ENCODE results near the gene DIDO1. TPM values are rescaled to one million over a fixed set of nuclear protein-coding genes. Genes with fewer than 3 reads are reported as not detected.

DIDO1 gene
- total RNA-seq, 1 experiment from 2014 or later: 33.2 TPM

DNA sequence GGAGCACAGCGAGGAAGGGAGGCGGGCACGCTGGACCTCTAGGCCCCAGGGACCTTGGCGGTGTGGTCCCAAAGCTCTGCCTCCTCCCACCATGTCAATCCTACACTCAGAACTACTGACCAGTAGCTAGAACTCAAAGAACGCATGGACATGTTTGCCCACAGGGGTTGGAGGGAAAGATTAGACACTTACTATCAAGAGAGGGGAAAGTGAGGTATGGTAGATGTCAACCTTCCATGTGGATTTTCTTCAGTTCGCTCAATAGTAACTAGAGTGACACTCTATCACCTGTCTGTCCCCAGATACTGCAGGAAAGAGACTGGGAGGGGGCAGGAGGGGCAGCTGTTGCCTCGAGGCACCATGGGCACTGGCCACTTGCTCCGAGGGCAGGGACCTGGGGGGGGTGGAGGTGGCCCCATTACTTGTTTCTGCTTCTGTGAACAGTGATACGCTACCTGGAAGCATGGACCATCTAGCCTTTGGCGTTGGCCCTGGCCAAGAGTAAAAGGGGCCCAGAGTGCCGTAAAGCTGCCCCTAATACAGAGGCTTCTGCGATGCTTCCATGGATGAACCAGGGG lies 912 bp upstream of the DIDO1 start:
- H3K4me2 ChIP-seq (ENCODE audit: low read length): peak overlapping the region; percentile 84
- peak overlapping the region; percentile 80 for H3K4me3 ChIP-seq (ENCODE audit: low read length)
- no TSS peak for BruUV-seq (replicated peaks)
- no peaks in the 10 kb centered on the region for H3F3A ChIP-seq (ENCODE audit: low read length, unreplicated experiment)
- TF ChIP-seq, protein P1, sequence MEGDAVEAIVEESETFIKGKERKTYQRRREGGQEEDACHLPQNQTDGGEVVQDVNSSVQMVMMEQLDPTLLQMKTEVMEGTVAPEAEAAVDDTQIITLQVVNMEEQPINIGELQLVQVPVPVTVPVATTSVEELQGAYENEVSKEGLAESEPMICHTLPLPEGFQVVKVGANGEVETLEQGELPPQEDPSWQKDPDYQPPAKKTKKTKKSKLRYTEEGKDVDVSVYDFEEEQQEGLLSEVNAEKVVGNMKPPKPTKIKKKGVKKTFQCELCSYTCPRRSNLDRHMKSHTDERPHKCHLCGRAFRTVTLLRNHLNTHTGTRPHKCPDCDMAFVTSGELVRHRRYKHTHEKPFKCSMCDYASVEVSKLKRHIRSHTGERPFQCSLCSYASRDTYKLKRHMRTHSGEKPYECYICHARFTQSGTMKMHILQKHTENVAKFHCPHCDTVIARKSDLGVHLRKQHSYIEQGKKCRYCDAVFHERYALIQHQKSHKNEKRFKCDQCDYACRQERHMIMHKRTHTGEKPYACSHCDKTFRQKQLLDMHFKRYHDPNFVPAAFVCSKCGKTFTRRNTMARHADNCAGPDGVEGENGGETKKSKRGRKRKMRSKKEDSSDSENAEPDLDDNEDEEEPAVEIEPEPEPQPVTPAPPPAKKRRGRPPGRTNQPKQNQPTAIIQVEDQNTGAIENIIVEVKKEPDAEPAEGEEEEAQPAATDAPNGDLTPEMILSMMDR (conservative IDR thresholded peaks at IDR 0.05; ENCODE audit: low read depth, low read length): no peak
- no peak for TF ChIP-seq EZH2 (IDR thresholded peaks at IDR 0.05; ENCODE audit: low read length, unreplicated experiment)
- H3K9me2 ChIP-seq (replicated peaks; ENCODE audit: low read length): no peaks in the 10 kb centered on the region
- H3K9ac ChIP-seq (ENCODE audit: low read length): peak overlapping the region; percentile 98
- ChIA-PET CTCF (no interaction called here), POLR2A (ENCODE audit: unreplicated experiment) (interaction anchor here (0.7 kb wide), 2 partner anchors 9 to 337 kb away, joined by 3 to 4 read pairs; no protein-coding TSS in a partner anchor)
- no peak for ATAC-seq
- DNase-seq: no peak
- no peaks in the 10 kb centered on the region for H3K9me3 ChIP-seq (ENCODE audit: low read length)
- peaks cover 61% of the 10 kb centered on the region for H4K20me1 ChIP-seq (ENCODE audit: low read length)
- intact Hi-C loops (cut with micrococcal nuclease): loop anchor here (5.0 to 10.0 kb wide), 2 partner anchors 102 to 605 kb away; no protein-coding TSS in a partner anchor
- no peak overlapping the region for H2AFZ ChIP-seq (ENCODE audit: low read length)
- H3K36me3 ChIP-seq (ENCODE audit: low read depth, low read length): 0 out of 2 replicates have a peak, but pooled peaks cover 6% of the 10 kb centered on the region
- peaks cover 27% of the 10 kb centered on the region for H3K4me1 ChIP-seq (ENCODE audit: insufficient read depth, low read length)
- peak overlapping the region; percentile 29; the same call in 1 of the 2 replicates for H3K27ac ChIP-seq (ENCODE audit: low read length)
- H3K27me3 ChIP-seq (ENCODE audit: low read length): no peaks in the 10 kb centered on the region
- H3K79me2 ChIP-seq (ENCODE audit: low read length): peaks cover 98% of the 10 kb centered on the region

DNA sequence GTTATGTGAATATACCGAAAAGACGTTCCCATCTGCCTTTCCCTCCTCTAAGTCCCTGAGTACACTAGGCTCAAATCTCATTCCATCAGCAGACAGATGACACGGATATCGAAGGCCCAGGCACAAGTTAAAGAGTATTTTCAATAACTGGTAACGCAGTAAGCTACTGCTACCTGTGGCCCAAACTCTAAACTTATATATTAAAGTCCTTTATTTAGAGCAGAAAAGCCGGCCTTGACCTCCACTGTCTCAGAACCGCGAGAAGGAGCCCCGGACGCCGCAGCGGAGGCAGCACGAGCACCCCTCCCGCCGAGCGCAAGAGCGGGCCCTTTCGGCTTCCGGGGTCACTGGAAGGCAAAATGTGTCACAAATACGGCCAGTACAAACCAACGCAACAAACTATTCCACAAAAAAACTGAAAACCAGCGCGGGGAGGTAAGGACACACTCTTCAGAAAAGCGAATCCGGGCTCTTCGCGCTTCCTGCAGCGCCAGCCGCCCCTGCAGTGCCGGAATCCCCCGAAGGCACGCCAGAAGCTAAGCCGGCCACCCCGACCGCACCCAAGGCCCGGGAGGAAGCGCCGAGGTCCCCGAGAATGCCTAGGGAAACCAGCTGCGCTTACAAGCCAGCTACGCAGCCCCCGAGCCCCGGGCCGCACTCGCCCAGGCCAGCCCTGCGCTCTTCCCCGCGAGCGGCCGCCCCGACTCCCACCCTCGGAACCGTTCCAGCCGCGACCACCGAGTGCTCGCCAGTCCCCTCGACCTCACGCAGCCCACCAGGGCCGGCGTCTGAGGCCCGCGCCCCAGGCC lies 681 bp downstream of the DIDO1 start:
- H3K9ac ChIP-seq (ENCODE audit: low read length): peak overlapping the region; percentile 98
- H3K27ac ChIP-seq (ENCODE audit: low read length): peak overlapping the region; percentile 78
- no peaks in the 10 kb centered on the region for H3F3A ChIP-seq (ENCODE audit: low read length, unreplicated experiment)
- ATAC-seq (peak; percentile 4), DNase-seq (peak; percentile 35)
- BruUV-seq (replicated peaks): TSS peak; percentile 40
- peak overlapping the region; percentile 84 for H3K4me2 ChIP-seq (ENCODE audit: low read length)
- ChIA-PET CTCF (no interaction called here), POLR2A (ENCODE audit: unreplicated experiment) (no interaction called here)
- H3K36me3 ChIP-seq (ENCODE audit: low read depth, low read length): 0 out of 2 replicates have a peak, but pooled peaks cover 3% of the 10 kb centered on the region
- H4K20me1 ChIP-seq (ENCODE audit: low read length): peaks cover 59% of the 10 kb centered on the region
- H3K27me3 ChIP-seq (ENCODE audit: low read length): no peaks in the 10 kb centered on the region
- peak overlapping the region; percentile 80 for H3K4me3 ChIP-seq (ENCODE audit: low read length)
- H3K9me3 ChIP-seq (ENCODE audit: low read length): no peaks in the 10 kb centered on the region
- peaks cover 98% of the 10 kb centered on the region for H3K79me2 ChIP-seq (ENCODE audit: low read length)
- no peak for TF ChIP-seq EZH2phosphoT487 (IDR thresholded peaks at IDR 0.05; ENCODE audit: borderline replicate concordance, low read length)
- TF ChIP-seq, protein P1 (conservative IDR thresholded peaks at IDR 0.05; ENCODE audit: low read depth, low read length): no peak
- no peak for TF ChIP-seq EZH2 (IDR thresholded peaks at IDR 0.05; ENCODE audit: low read length, unreplicated experiment)
- H2AFZ ChIP-seq (ENCODE audit: low read length): peak overlapping the region; percentile 45
- intact Hi-C loops (cut with micrococcal nuclease): loop anchor here (2.0 to 10.0 kb wide), 3 partner anchors 25 to 607 kb away; no protein-coding TSS in a partner anchor
- no peaks in the 10 kb centered on the region for H3K9me2 ChIP-seq (replicated peaks; ENCODE audit: low read length)
- H3K4me1 ChIP-seq (ENCODE audit: insufficient read depth, low read length): peaks cover 27% of the 10 kb centered on the region

All from PC-3 (cell line).